Measurements from ENCODE around the gene SLC24A3.
A peak's percentile ranks its signal among the peaks of the same experiment; 100 is the strongest.

The SLC24A3 gene

GRCh38 chr20:19692100-19692499 lies 479.7 kb downstream of the SLC24A3 start:
- DNase-seq: no peak

DNA sequence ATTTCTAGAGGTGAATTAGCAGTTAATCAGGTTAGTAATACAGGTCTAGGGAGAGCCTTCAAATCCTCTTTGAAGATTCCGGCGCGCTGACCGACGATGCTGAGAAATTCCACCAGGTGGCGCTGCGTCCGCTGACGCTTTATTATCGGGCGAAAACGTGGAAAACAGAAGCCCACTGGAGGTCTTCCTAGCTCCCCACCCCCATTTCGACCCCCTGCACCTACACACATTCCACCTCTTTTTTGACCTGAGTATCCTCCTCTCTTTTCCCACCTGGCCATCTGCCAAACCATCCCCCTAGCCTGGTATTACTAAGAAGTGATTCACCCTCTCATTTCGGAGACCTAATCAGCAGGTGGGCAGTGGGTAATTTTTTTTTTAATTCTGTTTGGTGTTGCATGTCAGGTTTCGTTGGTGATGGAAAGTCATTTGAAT lies 480.3 kb downstream of the SLC24A3 start:
- peak; percentile 6 to 23 for DNase-seq

DNA sequence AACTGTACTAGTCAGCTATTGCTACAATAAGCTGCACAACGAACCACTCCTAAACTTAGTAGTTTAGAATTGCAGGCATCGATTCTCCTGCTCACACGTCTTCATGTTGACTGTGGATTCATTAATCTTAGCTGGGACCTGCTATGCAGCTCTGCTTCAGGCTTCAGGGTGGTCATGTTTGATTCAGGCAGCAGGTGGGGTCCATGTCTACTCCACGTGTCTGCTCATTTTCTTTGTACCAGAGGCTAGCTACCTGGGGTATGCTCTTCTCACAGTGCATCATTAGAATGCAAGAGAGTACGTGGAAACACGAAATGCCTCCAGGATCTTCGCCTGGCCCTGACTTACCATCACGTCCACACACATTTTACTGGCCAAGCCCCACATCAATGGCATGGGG lies 481.1 kb downstream of the SLC24A3 start:
- no peak for DNase-seq

DNA sequence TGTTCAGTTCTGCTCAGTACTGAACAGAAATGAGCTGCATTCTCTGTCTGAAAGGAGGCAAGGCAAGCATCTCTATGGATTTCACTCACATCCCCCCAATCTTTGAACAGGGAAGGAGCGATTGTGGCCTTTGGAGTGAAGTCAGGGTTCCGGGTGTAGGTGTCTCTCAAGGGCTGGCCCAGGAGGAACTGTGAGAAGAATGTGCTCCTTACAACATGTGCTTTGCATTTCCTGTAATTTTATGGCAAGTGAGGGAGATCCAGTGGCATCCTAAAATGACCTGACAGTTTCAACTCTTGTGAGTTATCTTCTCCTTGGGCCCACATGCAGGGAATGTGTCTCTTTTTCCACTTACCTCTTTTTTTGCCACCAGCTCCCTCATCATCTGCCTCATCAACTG lies 482.6 kb downstream of the SLC24A3 start:
- no peak for DNase-seq

- DNase-seq: no peak
Observed at GRCh38 chr20:19696620-19697019, 484.2 kb downstream of the SLC24A3 start.

GRCh38 chr20:19697415-19697814 lies 485.0 kb downstream of the SLC24A3 start:
- DNase-seq: no peak

DNA sequence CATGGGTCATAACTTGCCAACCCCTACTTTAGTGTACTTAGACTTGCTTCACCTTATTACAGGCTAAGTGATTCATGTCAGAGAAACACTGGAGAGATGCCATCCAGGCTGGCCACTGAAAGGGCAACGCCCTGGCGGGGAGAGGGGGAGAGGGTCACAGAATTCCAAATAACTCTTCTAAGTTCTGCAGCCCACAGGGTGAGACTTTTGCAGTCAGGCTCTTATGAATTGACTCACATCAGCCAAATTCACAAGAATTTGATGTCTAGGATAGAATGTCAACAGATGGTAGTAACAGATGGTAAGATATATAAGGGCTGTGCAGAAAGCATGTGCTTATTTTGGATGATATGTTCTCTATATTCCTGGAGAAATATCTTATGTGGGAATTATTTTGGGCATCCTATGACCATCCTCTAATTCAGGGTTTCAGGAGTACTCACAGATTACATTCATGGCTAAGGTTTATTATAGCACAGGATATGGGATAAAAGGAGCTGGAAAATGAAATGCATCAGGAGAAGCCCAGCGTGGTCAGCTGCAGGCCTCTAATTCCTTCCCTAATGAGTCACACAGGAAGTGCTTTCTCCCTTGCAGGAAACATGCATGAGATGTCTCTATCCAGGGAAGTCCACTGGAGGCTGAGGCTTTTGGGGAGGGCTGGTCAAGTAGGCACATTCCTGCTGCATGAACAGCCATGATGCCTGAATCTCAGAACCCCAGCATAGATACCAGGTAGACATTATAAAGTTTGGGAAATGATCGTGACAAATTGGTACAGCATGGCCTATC lies 486.9 kb downstream of the SLC24A3 start:
- DNase-seq: peak in 1 of 2 donors; percentile 15

DNA sequence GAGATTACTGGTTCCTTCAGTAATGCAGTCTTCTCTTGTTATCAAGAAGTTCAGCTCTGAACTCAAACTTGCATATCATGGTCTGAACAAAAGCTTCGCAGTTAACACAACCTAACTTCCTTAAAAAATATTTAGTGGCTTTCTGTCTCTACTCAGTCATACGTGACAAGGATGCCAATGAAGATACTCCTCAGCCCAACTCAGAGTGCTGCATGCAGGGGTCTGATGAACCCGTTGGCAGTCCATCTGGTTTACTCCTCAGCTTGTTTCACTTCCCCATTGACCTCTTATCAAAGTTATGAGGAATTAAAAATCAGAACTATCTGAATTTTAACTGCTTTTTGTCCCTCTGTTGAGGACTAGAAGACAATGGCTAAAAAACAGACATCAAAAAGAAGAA lies 489.0 kb downstream of the SLC24A3 start:
- DNase-seq: no peak

DNA sequence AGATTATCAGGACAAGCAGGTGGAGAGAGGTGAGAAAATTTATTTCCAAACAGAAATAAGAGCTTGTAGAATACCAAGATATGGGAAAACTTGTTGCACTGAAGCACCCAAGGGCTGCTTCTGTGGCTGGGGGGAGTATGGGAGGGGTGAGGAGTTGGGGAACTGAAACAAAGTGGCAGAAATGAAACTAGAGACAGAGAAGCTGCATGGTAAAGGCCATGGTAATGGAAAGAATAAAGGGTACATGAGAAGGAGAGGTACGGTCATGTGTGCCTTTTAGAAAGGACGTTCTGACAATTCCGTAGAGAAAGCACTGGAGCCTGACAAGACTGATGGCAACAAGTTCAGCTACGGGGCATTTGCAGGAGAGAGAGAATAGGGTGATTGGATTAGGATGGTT lies 494.0 kb downstream of the SLC24A3 start:
- DNase-seq: peak in 1 of 2 donors; percentile 3

DNA sequence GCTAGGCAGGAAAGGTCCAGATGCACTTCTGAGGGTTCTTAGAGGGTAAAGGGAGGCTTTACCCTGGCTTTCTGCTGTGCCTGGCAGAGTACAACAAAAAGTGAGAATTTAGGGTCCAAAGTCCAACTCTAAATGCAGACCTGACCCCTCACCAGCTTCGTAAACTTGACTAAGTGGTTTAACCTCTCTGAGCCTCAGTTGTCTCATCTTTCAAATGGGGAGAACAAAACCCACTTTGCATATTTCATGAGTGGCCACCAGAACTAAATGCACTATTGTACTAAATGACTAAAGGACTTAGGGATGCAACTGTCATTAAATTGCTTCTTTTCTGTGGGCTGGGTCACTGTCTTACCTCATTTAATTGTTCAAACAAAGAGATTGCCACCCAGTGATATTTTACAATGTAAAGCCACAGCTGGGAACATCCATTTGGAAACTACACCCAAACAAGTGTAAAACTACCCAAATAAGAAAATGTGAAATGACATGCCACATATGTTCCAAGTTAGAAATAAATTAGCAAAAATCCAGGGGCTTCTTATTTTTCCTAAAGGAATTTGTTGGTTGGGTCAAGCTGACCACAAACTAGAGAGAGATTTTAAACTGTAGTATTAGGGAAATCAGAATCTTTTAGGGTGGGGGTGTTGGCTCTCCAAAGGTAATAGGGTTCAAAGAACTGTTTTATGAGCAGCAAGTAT lies 497.3 kb downstream of the SLC24A3 start:
- no peak for DNase-seq

GRCh38 chr20:19710336-19711120 lies 498.1 kb downstream of the SLC24A3 start:
- no peak for DNase-seq

GRCh38 chr20:19711126-19711525 lies 498.7 kb downstream of the SLC24A3 start:
- DNase-seq: no peak

GRCh38 chr20:19712721-19713260 lies 500.3 kb downstream of the SLC24A3 start:
- DNase-seq: no peak

GRCh38 chr20:19713822-19714578 lies 501.6 kb downstream of the SLC24A3 start:
- no peak for DNase-seq

- no peak for DNase-seq
Observed at GRCh38 chr20:19714579-19714840, 502.1 kb downstream of the SLC24A3 start.

DNA sequence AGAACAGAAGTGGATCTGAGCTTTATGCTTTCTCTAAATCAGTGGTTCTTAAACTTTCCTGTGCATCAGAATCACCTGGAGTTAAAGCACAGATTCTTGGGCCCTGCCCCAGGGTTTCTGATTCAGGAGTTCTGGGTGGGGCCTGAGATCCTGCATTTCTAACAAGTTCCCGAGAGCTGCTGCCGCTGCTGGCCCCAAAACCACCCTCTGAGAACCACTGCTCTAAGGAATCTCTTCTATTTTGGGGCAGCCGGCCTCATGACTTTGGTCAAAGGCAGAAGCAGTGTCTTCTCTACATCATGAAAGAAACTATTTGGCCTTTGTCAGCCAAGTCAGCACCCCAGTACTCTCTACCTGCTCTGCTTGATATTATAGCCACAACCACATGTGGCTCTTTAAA lies 503.5 kb downstream of the SLC24A3 start:
- no peak for DNase-seq

DNA sequence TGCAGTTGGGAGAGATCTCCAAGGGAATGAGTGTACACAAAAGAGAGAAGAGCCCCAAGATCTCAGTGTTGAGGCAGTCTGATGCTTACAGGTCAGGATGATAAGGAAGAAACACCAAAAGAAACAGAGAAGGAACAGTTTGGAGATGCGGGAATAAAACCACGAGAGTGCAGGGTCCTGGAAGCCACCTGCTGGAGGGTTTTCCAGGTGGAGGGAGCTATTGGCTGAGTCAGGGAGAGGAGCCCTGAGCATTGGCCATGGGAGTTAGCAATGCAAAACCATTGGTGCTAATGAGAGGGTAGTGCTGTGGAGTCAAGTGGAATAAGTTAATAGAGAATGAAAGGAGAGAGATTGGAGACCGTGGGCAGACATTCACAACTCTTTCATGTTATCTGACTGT lies 506.4 kb downstream of the SLC24A3 start:
- DNase-seq: no peak

GRCh38 chr20:19720991-19721390 lies 508.5 kb downstream of the SLC24A3 start:
- DNase-seq: no peak

DNA sequence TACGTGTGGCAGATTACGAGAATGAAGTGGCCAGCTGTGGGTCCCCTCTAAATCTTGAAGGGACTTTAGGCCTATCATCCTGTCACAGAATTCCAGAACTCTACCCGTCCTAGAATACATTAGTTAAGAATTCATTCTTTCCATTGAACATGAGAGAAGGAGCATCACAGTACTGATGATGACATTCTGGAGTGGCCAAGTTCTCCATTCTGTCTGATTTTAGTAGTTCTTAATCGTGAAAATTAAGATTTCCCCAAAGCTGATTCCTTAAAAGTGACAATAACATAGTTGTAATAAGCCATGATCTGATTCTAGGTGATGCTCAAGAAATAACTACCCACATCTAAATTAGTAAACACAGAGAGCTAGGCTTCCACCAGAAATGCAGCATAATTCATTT lies 510.6 kb downstream of the SLC24A3 start:
- no peak for DNase-seq

DNA sequence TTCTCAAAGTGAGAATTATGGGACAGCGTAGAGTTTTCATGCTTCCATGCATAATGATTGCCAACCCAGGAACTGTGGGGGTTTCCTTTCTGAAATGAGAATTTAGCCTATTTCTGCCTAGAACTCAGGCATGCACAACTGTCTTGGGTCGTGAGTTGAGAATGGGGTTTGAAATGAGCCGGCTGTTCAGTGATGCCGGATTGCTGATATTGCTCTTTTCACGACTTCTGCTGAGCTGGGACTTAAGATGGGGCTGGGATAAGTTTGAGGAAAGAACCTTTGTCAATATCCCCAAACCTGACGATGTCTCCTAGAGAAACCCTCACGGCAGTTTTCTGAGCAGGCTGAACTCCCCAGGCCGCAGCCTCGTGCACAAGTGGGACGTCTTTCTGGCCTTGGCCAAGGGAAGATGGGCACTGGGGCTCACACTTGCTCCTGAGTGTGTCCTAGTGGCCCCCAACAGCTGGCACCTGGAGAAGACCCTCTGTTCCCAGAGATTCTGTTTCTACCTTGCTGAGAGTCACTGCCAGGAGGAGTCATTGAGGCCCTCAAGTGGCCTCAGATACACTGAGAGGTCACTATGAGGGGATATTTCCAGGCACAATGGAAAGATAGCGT lies 511.5 kb downstream of the SLC24A3 start:
- no peak for DNase-seq

DNA sequence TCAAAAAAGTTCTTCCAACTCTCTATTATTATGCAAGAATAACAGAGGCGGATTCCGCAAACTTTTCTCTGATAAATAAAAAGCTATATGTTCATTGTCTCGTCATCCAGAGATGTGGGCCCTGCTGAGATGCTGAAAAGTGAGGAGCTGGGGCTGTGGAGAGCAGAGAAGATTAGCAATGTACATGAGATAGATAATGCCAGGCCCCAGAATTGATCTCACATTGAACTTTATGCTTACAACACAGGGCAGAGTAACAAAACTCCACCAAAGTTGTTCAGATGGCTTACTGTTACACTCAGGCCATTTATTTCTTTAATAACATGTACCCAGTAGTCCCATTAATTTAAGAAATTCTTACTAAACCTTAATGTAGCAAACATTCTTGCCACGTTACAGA lies 512.9 kb downstream of the SLC24A3 start:
- DNase-seq: no peak

- no peak for DNase-seq
Observed at GRCh38 chr20:19725814-19726525, 513.5 kb downstream of the SLC24A3 start.

All from hippocampal formation (tissue), 2 donors.